Breast epithelium (tissue), 3 donors: Measurements from ENCODE around the gene IQGAP1.

Source experiments
- CTCF ChIP-seq, 3 donors: fragments of 450-650 bp; IDR thresholded peaks; one replicate each; pipeline ENCODE4 v1.5.1; 2016 to 2017; ENCODE audit warnings: antibody characterized with exemption in 3 of 3, mild to moderate bottlenecking in 3 of 3, moderate library complexity in 3 of 3
- POLR2A ChIP-seq: fragments of 450-650 bp; IDR thresholded peaks from one replicate; pipeline ENCODE4 v1.6.1; 2016; ENCODE audit warnings: antibody characterized with exemption, mild to moderate bottlenecking, moderate library complexity

DNA sequence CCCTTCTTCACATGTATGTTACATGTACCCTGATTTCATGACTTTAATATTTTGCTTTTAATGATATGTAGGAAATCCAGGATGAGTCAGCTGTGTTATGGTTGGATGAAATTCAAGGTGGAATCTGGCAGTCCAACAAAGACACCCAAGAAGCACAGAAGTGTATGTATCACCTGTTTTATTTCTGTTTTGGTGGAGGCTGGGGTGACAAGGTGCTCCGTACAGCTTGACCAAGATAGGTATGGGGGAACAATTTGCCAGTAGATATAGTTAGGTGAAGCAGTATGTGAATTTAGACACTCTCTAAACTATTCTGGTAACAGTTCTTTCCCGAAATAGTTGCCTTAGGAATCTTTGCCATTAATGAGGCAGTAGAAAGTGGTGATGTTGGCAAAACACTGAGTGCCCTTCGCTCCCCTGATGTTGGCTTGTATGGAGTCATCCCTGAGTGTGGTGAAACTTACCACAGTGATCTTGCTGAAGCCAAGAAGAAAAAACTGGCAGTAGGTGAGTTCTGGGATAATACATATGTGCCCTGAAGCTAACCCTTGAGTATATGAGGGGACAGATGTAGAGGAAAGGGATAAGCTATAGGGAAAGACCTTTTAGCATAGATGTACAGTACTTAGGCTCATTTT, 78.0 kb downstream of the IQGAP1 start:
- no peak for TF ChIP-seq CTCF (IDR thresholded peaks at IDR 0.05)
- no peak for TF ChIP-seq POLR2A
